GM19452 (cell line): ENCODE results near the gene NAB1.
"Not testable (repeated sequence)": the region's sequence is repeated elsewhere in the genome, so short reads cannot be mapped to it uniquely, and the experiment has no call there.

Experiments used
- ATAC-seq: cut with Tn5 transposase; IDR thresholded peaks from one replicate; pipeline ENCODE4 v1.9.1; 2021; ENCODE audit not compliant: unreplicated experiment

NAB1 gene

DNA sequence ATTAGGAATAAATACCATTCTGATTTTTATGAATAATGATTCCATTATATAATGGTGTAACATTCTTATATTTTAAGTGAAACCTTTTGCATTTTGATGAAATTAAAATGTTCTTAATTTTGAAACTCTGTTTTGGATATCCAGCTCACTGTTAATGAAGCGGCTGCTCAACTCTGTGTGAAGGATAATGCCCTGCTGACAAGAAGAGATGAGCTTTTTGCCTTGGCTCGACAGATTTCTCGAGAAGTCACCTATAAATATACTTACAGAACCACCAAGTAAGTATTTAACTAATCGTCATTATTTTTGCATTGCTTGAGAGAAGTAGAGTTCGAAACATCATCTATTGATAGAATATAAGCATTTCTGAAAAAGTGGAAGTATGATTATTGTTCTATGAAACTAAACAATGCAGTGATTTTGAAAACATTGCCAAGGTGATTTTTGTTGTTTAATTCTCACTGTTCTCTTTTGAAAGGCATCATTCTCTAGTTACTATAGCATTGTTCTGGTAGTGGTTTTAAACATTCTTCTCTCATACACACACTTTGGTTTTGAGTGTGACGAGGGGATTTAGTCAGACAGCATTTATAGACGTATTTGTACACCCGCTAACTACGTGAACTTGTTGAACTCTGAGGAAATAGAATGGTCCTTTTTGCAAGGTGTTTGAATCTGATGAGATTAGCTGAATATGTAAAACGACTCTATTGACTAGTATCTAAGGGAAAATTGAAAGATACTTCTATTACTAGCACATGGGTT lies 21.5 kb downstream of the NAB1 start:
- ATAC-seq = no peak

DNA sequence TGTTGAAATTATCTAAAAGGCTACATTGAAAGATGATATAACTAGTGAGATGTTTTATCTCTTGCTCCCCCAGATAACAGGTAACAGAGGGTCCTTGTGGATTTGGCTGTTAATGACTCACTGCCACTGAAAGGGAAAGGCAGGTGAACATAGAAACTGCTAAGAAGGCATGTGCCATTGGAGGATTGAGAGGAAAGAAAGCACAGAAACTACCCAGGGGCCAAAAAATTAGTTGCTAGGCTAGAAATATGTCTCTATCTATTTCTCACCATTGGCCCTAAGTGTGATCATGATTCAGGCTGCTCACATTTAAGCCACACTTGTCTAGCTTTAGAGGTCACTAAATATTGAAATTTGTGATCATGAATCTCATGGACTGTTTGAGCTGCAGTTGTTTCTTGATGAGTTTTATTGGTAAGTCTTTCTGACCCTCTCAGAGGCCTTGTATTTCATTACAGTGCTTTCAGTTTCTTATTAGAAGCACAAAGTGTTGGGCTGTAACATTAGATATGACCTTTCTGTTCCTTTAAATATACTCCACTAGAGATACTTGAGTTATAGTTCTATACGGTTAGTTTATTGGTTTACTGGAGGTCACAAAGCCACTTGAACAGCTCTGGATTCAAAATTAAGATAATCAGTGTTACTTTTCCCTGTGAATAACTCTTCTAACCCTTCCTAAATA lies 26.2 kb downstream of the NAB1 start:
- ATAC-seq = peak; percentile 45

DNA sequence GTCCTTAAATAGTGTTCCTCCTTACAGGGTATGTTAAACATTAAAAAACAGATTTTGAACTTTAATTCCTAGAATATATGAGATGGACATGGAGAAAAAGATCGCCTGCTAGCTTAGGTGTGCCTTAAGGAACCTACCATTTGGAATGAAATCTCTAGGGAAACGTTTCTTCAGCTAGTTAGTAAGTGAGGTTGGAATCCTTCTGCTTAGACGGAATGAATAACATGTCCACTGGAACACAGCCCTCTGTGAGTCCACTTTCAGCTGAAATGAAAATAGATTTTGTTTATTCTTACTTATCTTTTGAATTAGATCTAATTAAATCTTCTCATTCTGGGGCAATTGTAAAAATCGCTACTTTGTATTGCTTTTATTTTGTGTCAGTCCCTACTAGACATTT lies 28.4 kb downstream of the NAB1 start:
- ATAC-seq = no peak

DNA sequence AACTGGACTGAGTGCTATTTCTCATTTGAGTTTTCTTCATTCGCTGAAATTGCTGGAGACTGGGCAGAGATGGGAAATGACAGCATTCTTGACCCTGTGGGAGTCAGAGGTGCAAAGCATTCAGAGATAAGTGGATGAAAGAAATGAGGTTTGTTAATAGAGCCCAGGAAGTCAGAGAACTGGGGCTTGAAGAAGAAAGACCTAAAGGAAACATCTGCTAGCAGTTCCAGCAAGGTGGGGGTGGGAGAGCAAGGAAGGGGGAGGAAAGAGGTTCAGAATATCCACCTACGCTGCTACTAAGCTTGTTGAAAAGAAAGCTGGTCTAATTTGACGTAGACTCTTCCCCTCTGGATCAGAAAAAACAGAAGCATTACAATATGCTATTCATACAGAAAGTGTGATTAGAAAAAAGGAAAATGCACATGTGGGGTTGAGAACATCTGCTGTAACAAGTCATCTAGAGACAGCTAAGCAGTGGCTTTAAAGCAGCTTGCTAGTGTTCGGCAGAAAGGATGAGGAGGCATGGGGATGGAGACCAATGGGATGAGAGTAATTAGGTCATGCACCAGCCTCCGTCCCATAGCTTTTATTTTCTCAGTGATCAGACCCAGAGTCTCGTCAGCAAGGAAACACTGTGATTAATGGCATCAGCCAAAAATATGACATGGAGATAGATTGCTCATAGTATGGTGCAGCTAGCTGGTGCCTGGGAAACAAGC lies 29.7 kb downstream of the NAB1 start:
- ATAC-seq = peak; percentile 64

DNA sequence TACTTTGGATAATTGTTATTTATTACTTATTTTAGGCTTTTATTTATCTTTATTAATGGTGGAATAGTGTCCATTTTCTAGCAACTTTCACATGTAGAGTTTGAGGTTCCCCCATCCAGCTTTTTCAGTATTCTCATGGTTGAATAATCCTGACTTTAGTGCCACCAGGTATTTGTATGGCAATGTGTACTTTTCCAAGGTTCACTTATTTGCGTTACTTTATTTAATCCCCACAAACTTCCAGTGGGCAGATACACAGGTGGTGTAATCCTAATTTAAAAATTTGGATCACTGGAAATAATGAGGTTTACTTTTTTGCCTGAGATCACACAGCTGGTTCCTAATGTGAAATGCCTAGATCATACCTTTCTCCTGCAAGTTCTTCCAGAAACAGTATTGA lies 30.5 kb downstream of the NAB1 start:
- no peak for ATAC-seq

DNA sequence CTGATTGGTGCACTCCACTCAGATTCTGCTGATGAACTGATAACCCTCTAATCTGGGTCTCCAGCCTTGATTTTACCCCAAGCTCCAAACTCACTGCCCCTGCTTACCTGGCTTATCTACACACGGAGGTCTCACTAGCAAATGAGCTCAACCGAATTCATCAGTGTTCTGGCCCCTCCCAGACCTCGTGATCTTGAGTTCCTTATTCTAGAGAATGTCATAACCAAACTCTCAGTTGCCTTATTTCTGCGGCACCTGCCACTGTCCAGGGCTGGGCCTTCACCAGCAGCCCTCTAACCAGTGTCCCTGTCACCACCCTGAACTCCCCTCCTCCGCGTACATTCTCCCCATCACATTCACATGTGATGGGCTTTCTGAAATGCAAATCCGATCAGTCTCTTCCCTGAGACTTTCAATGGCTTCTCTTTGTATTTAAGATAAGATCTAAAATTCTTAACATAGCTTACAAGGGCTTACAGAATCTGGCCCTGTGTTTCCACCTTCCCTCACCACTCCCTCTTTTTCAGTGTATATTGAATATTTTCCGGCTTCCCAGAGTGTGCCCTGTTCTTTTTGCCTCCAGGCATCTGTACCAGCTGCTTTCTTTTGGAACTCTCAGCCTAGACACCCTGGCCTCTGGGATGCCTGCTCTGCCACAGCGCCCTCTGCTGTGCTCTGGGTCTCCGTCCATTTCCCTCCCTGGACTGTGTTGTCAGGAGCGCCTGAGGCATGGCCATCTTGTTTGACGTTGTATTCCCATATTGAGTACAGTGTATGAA lies 31.1 kb downstream of the NAB1 start:
- ATAC-seq = peak; percentile 38

DNA sequence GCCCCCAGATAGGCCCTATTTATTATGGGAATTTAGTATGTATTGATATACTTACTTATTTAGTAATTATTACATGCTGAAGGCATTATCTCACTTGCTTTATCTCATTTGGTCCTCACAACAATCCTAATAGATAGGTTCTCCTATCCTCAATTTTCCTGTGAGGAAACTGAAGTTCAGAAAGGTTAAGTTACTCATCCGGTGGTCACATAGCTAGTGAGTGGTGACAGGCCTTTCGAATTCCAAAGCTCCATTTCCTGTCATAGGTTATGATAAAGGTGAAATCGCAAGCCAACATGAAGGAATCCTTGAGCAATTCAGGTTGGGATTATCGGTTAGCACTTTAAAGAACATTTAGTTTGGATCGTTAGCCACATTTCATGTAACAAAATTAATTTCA lies 33.3 kb downstream of the NAB1 start:
- no peak for ATAC-seq

DNA sequence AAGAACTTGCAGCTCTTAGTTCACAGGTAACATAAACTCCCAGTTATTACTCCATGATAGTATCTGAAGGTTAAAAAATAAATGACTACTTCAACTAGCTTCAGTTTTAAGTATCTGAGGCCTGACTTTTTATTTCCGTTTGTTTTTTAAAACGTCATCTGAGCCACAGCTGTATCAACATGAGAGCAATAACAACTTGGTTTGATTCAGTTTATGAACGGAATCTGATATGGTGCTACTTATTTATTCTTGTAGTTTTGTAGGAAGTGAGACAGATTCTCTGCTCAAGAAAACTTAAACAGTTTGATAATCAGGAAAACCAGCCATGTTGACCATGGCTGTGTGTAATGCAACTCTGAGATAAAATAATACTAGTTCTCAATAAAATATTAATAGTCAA lies 34.9 kb downstream of the NAB1 start:
- ATAC-seq = no peak

DNA sequence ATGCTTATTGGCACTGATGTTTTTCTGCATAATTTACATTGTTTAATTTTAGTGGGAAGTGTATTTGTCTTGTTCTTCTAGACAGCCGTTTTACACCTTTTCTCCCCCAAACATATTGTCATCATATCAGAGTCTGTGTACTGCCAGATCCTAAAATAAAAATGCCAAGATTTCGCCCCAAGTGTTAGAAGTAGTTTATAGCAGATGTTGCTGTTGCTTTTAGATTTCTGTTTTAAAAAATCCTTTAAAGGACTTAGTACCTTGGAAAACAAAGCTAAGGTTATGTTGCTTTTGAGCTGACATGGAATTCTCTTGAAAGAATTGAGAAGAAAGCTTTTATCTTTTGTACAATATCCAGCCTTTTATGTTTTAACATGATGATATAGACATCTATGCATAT lies 36.0 kb downstream of the NAB1 start:
- ATAC-seq = no peak

DNA sequence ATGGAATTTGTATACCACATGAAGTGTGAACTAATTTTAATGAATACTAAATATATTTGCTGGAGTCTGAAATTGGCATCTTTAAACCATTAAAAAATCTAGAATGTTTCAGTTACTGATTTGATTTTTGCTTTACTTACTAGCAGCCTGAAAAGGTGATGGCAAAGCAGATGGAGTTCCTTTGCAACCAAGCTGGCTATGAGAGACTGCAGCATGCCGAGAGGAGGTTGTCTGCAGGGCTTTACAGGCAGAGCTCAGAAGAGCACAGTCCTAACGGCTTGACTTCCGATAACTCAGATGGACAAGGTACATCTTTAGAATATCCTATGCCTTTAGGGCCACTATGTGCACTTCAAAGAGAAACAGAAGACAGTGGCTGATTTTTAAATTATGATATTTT lies 36.5 kb downstream of the NAB1 start:
- ATAC-seq = no peak

DNA sequence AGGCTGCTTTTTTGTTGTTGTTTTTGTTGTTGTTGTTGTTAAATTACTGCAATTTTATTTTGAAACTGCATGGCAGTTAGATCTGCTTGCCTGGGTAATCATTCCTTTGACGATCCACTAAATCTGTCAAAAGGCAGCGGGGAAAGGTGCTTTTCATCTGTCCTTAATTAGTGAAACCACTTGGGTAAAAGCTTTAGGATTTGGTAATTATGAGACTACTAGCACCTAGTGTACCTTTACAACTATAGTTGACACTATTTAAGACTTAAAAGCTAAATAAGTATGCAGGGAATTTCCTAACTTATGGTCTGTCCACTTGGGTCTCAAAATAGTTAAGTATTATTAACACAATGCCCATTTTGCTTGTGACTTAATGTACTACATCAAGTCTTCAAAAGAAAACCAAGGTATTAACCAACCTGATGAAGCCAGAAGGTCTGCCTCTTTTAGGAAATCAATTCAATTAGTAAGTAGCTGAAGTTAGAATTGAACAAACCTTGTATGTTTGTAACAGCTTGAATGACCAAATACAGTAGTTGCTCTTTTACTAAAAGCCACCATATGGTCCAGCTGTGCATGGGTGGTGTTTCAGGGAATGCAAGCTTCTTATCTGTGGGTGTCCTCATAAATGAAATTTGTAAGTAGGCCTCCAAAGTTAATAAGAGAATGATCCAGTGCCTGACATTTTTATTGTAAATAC lies 44.8 kb downstream of the NAB1 start:
- ATAC-seq = no peak

DNA sequence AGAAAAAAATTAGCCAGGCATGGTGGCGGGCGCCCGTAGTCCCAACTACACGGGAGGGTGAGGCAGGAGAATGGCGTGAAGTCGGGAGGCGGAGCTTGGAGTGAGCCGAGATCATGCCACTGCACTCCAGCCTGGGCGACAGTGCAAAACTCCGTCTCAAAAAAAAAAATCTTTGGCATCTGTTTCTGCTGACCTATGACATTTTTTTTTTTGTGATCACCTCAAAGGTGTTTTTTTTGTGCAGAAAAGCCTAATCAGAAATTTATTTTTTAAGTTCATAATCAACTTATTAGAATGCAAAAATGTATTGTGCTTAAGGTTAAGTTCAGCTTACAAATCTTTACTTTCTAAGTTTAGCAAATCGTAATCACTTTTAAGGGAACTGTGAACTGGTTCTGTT lies 45.6 kb downstream of the NAB1 start:
- ATAC-seq = no peak

DNA sequence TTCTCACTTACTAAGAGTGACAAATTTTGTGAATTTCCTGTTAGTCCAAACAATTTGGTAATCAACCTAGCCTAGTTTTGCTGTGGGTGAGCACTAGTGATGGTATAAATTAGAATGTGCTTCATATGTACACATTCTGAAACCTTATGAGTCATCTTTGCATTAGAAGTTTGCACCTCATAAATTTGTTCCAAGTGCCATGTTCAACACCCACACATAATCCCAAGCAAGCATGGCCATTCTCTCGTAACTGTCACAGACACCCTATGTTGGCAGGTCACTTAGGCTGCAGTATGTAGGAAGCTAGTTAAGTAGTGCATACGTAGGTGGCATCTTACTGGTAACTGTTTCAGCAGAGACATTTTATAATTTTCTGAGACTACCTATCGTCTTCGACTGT lies 46.9 kb downstream of the NAB1 start:
- ATAC-seq = no peak

DNA sequence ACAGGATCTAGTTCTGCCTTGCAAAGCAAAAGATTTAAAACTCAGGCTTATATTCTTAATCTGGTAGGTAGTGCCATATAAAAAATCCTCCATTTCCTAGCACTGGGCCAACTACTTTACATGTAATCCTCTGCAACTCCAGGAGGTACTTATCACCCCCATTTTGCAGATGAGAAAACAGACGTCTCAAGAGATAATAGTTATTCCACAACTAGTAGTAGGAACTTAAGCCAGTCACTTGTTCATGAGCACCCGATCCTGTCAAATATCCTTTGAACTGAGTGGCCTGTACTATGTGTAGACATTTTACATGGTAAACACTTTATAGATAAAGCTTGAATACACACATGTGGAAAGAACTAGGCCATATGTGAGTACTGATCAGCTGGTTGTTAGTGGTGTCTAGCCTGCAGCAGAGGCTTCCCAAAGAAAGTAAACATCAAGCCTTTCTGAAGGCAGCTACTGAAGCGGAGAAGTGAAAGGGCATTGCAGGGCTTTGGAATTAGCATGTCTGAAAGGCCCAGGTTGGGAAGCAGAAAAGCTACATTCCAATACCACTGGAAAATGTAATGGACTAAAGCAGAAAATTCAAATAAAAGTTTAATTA lies 48.0 kb downstream of the NAB1 start:
- ATAC-seq = no peak

DNA sequence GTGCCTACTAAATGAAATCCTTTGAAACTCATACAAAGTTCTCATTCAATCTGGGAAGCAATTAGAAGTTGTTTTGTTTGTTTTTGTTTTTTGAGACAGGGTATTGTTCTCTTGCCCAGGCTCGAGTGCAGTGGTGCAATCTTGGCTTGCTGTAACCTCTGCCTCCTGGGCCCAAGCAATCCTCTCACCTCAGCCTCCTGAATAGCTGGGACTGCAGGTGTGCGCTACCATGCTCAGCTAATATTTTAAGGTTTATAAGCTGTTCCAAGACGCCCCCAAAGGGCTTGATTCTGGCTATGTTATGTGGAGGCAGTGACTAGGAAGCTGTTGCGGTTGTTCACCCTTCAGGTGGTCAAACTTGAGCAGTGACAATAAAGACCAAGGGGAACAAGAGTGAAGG lies 48.5 kb downstream of the NAB1 start:
- no peak for ATAC-seq

DNA sequence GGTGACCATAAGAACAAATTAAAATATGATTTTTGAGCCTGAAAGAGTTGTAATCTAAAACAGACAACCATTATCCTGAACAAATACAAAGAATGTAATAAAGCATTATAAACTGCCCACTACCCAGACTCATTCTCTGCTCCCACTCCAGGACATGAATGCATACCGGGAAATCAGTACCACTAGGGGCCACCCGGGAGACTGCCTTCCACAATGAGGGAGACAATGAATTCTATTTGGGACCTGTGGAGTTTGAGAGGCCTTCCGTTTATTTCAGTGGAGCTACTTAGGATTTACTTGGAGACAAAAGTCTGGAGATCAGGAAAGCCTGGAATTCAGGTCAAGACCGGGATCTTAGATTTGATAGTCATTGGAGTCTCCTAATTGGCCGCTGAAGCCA lies 50.0 kb downstream of the NAB1 start:
- ATAC-seq = no peak

DNA sequence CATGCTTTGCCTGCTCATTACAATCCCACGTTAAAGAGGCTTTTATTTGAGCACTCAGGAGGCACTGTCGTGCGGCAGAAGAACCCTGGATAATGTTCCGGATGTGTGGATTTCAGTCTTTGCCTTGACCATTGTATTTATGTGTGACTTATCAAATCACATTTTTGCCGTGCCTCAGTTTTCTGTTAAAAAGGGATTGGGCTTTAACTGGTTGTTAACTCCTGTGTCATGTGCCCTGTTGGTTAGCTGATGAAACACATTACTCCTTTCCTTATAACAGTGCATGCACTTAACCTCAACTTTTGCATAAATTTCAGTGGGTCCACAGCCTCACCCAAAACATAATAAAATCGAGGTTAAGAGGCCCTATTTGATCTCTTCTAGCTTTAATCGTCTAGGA lies 52.7 kb downstream of the NAB1 start:
- ATAC-seq = no peak

DNA sequence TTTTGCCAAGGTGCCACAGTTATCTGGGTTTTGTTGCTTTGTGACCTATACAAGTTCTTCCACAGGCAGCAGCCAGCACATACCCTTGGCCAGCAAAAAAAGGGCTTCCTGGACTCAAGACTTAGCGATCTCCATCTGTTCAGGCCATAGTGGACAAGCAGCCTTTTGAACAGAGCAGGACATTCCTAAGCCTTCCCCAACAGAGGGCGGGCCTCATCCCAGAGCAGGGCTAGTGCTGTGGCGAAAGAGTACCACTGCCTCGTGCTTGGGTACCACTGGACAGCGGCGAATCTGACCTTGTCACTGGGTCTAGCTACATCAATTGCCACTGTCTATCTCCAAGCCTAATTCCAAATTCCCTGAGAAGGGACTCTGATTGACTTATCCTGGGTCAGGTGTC lies 56.4 kb downstream of the NAB1 start:
- no peak for ATAC-seq

DNA sequence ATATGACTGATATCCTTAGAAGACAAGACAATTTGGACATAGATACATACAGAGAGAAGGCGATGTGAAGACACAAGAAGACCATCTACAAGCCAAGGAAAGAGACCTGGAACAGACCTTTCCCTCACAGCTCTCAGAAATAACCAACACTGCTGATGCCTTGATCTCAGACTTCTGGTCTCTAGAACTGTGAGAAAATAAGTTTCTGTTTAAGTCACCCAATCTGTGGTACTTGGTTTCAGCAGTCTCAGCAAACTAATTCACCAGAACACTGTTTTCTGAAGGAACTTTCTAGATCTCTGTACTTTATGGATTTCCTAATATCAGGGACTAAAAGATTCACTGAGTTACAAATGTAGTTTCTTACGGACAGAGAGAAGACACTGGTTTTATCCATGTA lies 58.8 kb downstream of the NAB1 start:
- no peak for ATAC-seq

DNA sequence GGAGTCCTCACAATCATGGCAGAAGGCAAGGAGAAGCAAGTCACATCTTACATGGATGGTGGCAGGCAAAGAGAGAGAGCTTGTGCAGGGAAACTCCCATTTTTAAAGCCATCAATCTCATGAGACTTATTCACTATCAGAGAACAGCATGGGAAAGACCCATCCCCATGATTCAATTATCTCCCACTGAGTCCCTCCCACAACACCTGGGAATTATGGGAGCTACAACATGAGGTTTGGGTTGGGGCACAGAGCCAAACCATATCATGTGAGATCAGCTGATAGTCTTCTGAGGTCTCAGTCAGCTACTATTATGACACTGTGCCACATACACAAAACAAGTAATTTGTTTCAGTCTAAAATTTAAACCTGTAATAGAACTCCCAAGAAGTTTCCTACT lies 59.8 kb downstream of the NAB1 start:
- ATAC-seq = not testable (repeated sequence)
